TTC549 (cell line): ENCODE data around the gene RPS8.
"Not testable (repeated sequence)": the region's sequence is repeated elsewhere in the genome, so short reads cannot be mapped to it uniquely, and the experiment has no call there.

Experiments used
- FAIRE-seq: peaks from 2 replicates; lab custom pipeline; 2012; peaks lifted over from hg19 to GRCh38; lab: Jason Lieb, UNC

Gene RPS8

GRCh38 chr1:44820328-44821239 is 45.2 kb downstream of the RPS8 start:
- FAIRE-seq, result no peak

GRCh38 chr1:44821240-44821715 is 45.9 kb downstream of the RPS8 start:
- FAIRE-seq, result no peak

GRCh38 chr1:44822131-44822701 is 46.9 kb downstream of the RPS8 start:
- no peak for FAIRE-seq

GRCh38 chr1:44822981-44823451 is 47.7 kb downstream of the RPS8 start:
- FAIRE-seq, result no peak

GRCh38 chr1:44824392-44824791 is 49.1 kb downstream of the RPS8 start:
- FAIRE-seq, result not testable (repeated sequence)

- no peak for FAIRE-seq
Observed at GRCh38 chr1:44826375-44827196, 51.2 kb downstream of the RPS8 start.

- FAIRE-seq, result no peak
Observed at GRCh38 chr1:44827197-44828002, 52.1 kb downstream of the RPS8 start.

GRCh38 chr1:44828003-44828651 is 52.8 kb downstream of the RPS8 start:
- no peak for FAIRE-seq
